A673 (cell line): ENCODE results near the gene CATSPERB. TPM values are rescaled to one million over a fixed set of nuclear protein-coding genes. Genes with fewer than 3 reads are reported as not detected.
"Not testable (repeated sequence)": the region's sequence is repeated elsewhere in the genome, so short reads cannot be mapped to it uniquely, and the experiment has no call there.

ENCODE experiments used
- BruUV-seq: library from RNA; stranded (reverse); fragments of 400-500 nt; replicated peaks from 2 replicates; lab custom pipeline; 2021; lab: Mats Ljungman, UMichigan
- CTCF ChIA-PET: fragments of 300-600 bp; sonication (Branson Sonifier 250); formaldehyde crosslinking; loops from one replicate; lab custom pipeline; 2022; ENCODE audit warnings: antibody characterized with exemption; lab: Charles Lee
- POLR2A ChIA-PET: fragments of 300-600 bp; sonication (Branson Sonifier 250); formaldehyde crosslinking; loops from one replicate; lab custom pipeline; 2022; ENCODE audit warnings: antibody characterized with exemption; ENCODE audit not compliant: low non-redundant PET; lab: Charles Lee
- DNase-seq: peaks from one replicate; pipeline ENCODE4 v3.0.0-alpha.2; 2015; ENCODE audit warnings: low spot score
- H3K27ac ChIP-seq: fragments of 200-600 bp; sonication (generic); 2 replicates; pipeline ENCODE4 v1.5.1; 2016; ENCODE audit warnings: mixed run types, low read depth, mild to moderate bottlenecking, mixed read lengths, antibody characterized with exemption, low read length; ENCODE audit not compliant: poor library complexity, severe bottlenecking
- H3K27me3 ChIP-seq: fragments of 200-600 bp; sonication (generic); replicated peaks from 2 replicates; pipeline ENCODE4 v1.6.1; 2017; ENCODE audit warnings: mixed run types, low read depth, mild to moderate bottlenecking, mixed read lengths, antibody characterized with exemption, low read length; ENCODE audit not compliant: insufficient read depth, poor library complexity
- H3K36me3 ChIP-seq: fragments of 200-600 bp; sonication (generic); 2 replicates; pipeline ENCODE4 v1.6.1; 2016; ENCODE audit warnings: mixed run types, mild to moderate bottlenecking, mixed read lengths, antibody characterized with exemption, low read length; ENCODE audit not compliant: insufficient read depth, poor library complexity, severe bottlenecking
- H3K4me1 ChIP-seq: fragments of 200-600 bp; sonication (generic); 2 replicates; pipeline ENCODE4 v1.6.1; 2017; ENCODE audit warnings: mixed run types, mild to moderate bottlenecking, mixed read lengths, antibody characterized with exemption, low read length; ENCODE audit not compliant: insufficient read depth, poor library complexity, severe bottlenecking
- H3K4me3 ChIP-seq: fragments of 200-600 bp; sonication (generic); 2 replicates; pipeline ENCODE4 v1.5.1; 2016; ENCODE audit warnings: low read depth, mixed run types, mild to moderate bottlenecking, mixed read lengths, low read length; ENCODE audit not compliant: poor library complexity, severe bottlenecking
- H3K9me3 ChIP-seq: fragments of 200-600 bp; sonication (generic); 2 replicates; pipeline ENCODE4 v1.6.1; 2016; ENCODE audit warnings: mixed run types, low read depth, mild to moderate bottlenecking, mixed read lengths, antibody characterized with exemption, low read length; ENCODE audit not compliant: poor library complexity, severe bottlenecking
- CTCF ChIP-seq: fragments of 300-800, 200-600 bp; sonication (generic); conservative IDR thresholded peaks from 2 replicates; pipeline ENCODE4 v1.5.1; 2017; ENCODE audit warnings: low read depth, mild to moderate bottlenecking, antibody characterized with exemption, low read length, moderate library complexity, mixed read lengths
- EZH2 ChIP-seq: fragments of 200-600 bp; sonication (generic); IDR thresholded peaks from 2 replicates; pipeline ENCODE4 v1.6.1; 2017; ENCODE audit warnings: borderline replicate concordance, low read depth, mild to moderate bottlenecking, mixed read lengths, antibody characterized with exemption, low read length; ENCODE audit not compliant: poor library complexity, severe bottlenecking
- intact Hi-C: fragments of 100-400 bp; cut with micrococcal nuclease; formaldehyde crosslinking; loops from one replicate; pipeline ENCODE4 v1.10.0; 2022; ENCODE audit not compliant: unreplicated experiment
- total RNA-seq: library from RNA; stranded (reverse); gene quantifications from 2 replicates; pipeline ENCODE4 v1.2.3, GENCODE V29; 2021

Gene CATSPERB
- total RNA-seq, 1 experiment from 2014 or later, result not detected

GRCh38 chr14:91681893-91682563, 49.9 kb downstream of the CATSPERB start:
- no peak overlapping the region for H3K27ac ChIP-seq
- POLR2A ChIA-PET, result no interaction called here
- no peak overlapping the region for H3K4me3 ChIP-seq
- peaks cover 17% of the 10 kb centered on the region for H3K9me3 ChIP-seq
- CTCF ChIA-PET, result no interaction called here
- no peak for TF ChIP-seq EZH2
- no peak for TF ChIP-seq CTCF
- H3K27me3 ChIP-seq, result peaks cover 8% of the 10 kb centered on the region
- intact Hi-C loops, result no loop called here
- H3K36me3 ChIP-seq, result no peaks in the 10 kb centered on the region
- no peak for DNase-seq
- H3K4me1 ChIP-seq, result no peaks in the 10 kb centered on the region
- BruUV-seq, result no TSS peak

- intact Hi-C loops, result no loop called here
- no peak for DNase-seq
- Histone ChIP-seq H3K4me3 (no peak overlapping the region), H3K36me3 (no peaks in the 10 kb centered on the region), H3K4me1 (no peaks in the 10 kb centered on the region), H3K9me3 (peaks cover 17% of the 10 kb centered on the region), H3K27ac (no peak overlapping the region), H3K27me3 (peaks cover 8% of the 10 kb centered on the region)
- ChIA-PET CTCF (no interaction called here), POLR2A (no interaction called here)
- no peak for TF ChIP-seq CTCF
- TF ChIP-seq EZH2, result no peak
- BruUV-seq, result no TSS peak
Observed at GRCh38 chr14:91681118-91681517, 50.8 kb downstream of the CATSPERB start.

- H3K27ac ChIP-seq, result no peak overlapping the region
- CTCF ChIA-PET, result no interaction called here
- TF ChIP-seq CTCF (no peak), EZH2 (no peak)
- no peak overlapping the region for H3K4me3 ChIP-seq
- no peaks in the 10 kb centered on the region for H3K36me3 ChIP-seq
- H3K4me1 ChIP-seq, result no peaks in the 10 kb centered on the region
- POLR2A ChIA-PET, result no interaction called here
- no peak for DNase-seq
- H3K9me3 ChIP-seq, result peaks cover 17% of the 10 kb centered on the region
- intact Hi-C loops, result no loop called here
- H3K27me3 ChIP-seq, result peaks cover 8% of the 10 kb centered on the region
- no TSS peak for BruUV-seq
Observed at GRCh38 chr14:91679273-91679672, 52.6 kb downstream of the CATSPERB start.

GRCh38 chr14:91677687-91678086, 54.2 kb downstream of the CATSPERB start:
- H3K36me3 ChIP-seq, H3K27me3 ChIP-seq, H3K27ac ChIP-seq, DNase-seq, H3K4me1 ChIP-seq, intact Hi-C loops, H3K4me3 ChIP-seq, BruUV-seq, CTCF ChIA-PET, POLR2A ChIA-PET: not testable (repeated sequence)
- peaks cover 17% of the 10 kb centered on the region for H3K9me3 ChIP-seq
